Limb (tissue), 2 donors: Measurements from ENCODE around the gene EMC6.
A peak's percentile ranks its signal among the peaks of the same experiment; 100 is the strongest.
"Not testable (repeated sequence)": the region's sequence is repeated elsewhere in the genome, so short reads cannot be mapped to it uniquely, and the experiment has no call there.

ENCODE experiments used
- DNase-seq, 2 donors: peaks; one replicate each; pipeline ENCODE4 v3.0.0-alpha.2; 2016; ENCODE audit errors: extremely low spot score in 2 of 2

EMC6 gene

GRCh38 chr17:3681057-3681456, 12.4 kb downstream of the EMC6 start:
- DNase-seq, result no peak

GRCh38 chr17:3681565-3681964, 13.0 kb downstream of the EMC6 start:
- DNase-seq, result no peak

- DNase-seq, result no peak
Observed at GRCh38 chr17:3682033-3682432, 13.4 kb downstream of the EMC6 start.

- DNase-seq, result no peak
Observed at GRCh38 chr17:3683054-3683511, 14.5 kb downstream of the EMC6 start.

- no peak for DNase-seq
Observed at GRCh38 chr17:3685174-3685573, 16.6 kb downstream of the EMC6 start.

GRCh38 chr17:3688027-3688553, 19.5 kb downstream of the EMC6 start:
- no peak for DNase-seq

GRCh38 chr17:3688852-3689261, 20.2 kb downstream of the EMC6 start:
- no peak for DNase-seq

GRCh38 chr17:3689262-3690093, 20.9 kb downstream of the EMC6 start:
- no peak for DNase-seq

GRCh38 chr17:3690094-3690715, 21.6 kb downstream of the EMC6 start:
- no peak for DNase-seq

GRCh38 chr17:3691617-3692067, 23.0 kb downstream of the EMC6 start:
- DNase-seq, result no peak

- no peak for DNase-seq
Observed at GRCh38 chr17:3692346-3692745, 23.7 kb downstream of the EMC6 start.

- no peak for DNase-seq
Observed at GRCh38 chr17:3693141-3693540, 24.5 kb downstream of the EMC6 start.

GRCh38 chr17:3693829-3694231, 25.2 kb downstream of the EMC6 start:
- DNase-seq, result no peak

GRCh38 chr17:3695129-3695722, 26.6 kb downstream of the EMC6 start:
- peak in 1 of 2 donors; percentile 44 for DNase-seq

- DNase-seq, result peak in 1 of 2 donors; percentile 66
Observed at GRCh38 chr17:3695723-3696411, 27.3 kb downstream of the EMC6 start, which contains the start of gene P2RX5. P2RX5 (minus strand) TSS chr17:3696155; CDS start chr17:3696005, 150 bp downstream.

- no peak for DNase-seq
Observed at GRCh38 chr17:3697103-3697476, 28.5 kb downstream of the EMC6 start.

GRCh38 chr17:3698139-3698538, 29.5 kb downstream of the EMC6 start:
- no peak for DNase-seq

- DNase-seq, result no peak
Observed at GRCh38 chr17:3699951-3700350, 31.3 kb downstream of the EMC6 start.

GRCh38 chr17:3702041-3702539, 33.5 kb downstream of the EMC6 start:
- DNase-seq, result not testable (repeated sequence)

GRCh38 chr17:3704931-3705717, 36.5 kb downstream of the EMC6 start:
- no peak for DNase-seq

GRCh38 chr17:3705718-3705984, 37.0 kb downstream of the EMC6 start:
- not testable (repeated sequence) for DNase-seq
